NT2/D1 (cell line): ENCODE results near the gene SIN3A.
"Not testable (repeated sequence)": the region's sequence is repeated elsewhere in the genome, so short reads cannot be mapped to it uniquely, and the experiment has no call there.

Experiments used
- YY1 ChIP-seq: IDR thresholded peaks from 2 replicates; pipeline ENCODE4 v1.6.1; 2011; ENCODE audit not compliant: insufficient read length, insufficient read depth
- ZNF274 ChIP-seq: IDR thresholded peaks from 2 replicates; pipeline ENCODE4 v1.6.1; 2011; ENCODE audit warnings: mild to moderate bottlenecking, low read depth, low read length

GRCh38 chr15:75383986-75384385 lies 67.5 kb downstream of the SIN3A start:
- not testable (repeated sequence) for TF ChIP-seq ZNF274, YY1
